NCI-H226 (cell line): Measurements from ENCODE around the gene FRAT2.
"Not testable (repeated sequence)": the region's sequence is repeated elsewhere in the genome, so short reads cannot be mapped to it uniquely, and the experiment has no call there.

Experiments
- DNase-seq: peaks from one replicate; pipeline ENCODE4 v3.0.0-alpha.2; 2015

The FRAT2 gene

DNA sequence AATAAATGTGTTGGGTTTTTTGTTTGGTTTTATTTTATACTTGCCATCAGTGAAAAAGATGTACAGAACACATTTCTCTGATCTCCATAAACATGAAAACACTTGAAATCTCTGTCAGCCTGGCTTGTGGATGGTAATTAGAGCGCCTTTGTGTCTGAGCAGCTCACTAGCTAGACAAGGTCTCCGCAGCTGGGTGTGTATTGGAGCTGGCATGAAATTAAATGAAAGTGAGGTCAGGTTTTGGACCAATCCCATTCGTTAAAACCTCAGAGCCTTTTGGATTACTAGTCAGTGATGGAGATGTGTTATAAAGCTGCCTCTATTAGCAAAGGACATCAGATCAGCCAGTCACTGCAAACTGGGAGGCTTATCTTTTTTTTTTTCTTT lies 12.7 kb downstream of the FRAT2 start:
- no peak for DNase-seq

DNA sequence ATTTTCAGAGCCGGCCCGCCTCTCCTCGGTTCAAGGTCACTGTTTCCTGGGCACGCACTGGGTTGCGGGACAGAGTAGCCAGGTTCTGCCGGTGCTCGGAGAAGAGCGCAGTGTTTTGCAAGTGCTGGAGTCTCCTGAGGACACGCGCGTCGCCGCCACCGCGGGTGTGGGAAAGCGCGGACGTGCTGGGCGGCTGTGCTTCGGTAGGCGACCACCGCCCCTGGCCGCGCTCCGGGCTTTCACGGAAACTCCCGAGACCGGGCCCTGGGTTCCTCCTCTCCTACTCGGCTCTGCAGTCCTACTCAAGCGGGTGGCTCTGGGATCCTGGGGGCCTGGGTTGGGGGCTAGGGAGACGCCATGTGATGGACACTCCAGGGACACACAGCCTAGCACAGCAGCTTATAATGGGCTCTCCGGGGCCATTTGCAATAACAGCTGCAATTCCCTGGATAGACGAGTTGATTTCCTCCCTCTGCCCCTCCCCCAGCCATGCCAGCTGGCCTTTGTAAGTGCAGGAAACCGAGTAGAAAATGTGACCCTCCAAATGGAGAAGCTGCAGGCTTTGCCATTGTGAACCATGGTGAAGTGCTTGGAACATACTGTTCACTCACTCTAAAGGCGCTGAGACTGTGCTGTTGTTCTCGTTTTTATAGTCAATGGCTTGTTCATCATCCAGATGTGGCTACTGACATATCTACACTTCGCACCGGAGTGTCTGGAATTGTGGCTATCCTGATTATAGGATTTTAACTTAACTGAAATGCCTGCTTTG lies 13.3 kb downstream of the FRAT2 start:
- no peak for DNase-seq

DNA sequence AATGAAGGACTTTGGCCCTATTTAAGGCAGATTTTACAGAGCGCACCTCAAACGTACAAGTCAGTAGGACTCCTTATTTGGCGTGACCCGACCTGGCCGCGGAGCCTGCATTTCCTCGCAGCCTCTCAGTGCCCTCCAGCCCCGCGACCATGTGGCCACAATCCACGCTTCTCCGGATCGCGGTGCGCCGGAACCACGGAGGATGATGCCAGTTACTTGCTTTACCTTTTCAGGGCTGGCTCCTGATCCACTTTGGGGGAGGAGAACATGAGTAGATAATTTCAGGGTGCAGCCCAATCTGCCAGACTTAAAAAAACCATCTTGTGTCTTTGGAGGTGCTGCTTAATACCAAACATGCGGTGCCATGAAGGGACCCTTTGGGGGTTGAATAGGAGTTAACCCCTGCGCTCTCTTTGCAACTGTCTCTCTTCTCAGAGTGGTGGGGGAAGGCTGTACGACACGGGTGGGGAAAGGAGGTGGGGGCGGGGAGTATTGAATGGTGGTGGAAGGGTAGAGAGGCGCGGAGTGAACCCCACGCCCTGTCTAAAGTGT lies 14.0 kb downstream of the FRAT2 start:
- DNase-seq: no peak

DNA sequence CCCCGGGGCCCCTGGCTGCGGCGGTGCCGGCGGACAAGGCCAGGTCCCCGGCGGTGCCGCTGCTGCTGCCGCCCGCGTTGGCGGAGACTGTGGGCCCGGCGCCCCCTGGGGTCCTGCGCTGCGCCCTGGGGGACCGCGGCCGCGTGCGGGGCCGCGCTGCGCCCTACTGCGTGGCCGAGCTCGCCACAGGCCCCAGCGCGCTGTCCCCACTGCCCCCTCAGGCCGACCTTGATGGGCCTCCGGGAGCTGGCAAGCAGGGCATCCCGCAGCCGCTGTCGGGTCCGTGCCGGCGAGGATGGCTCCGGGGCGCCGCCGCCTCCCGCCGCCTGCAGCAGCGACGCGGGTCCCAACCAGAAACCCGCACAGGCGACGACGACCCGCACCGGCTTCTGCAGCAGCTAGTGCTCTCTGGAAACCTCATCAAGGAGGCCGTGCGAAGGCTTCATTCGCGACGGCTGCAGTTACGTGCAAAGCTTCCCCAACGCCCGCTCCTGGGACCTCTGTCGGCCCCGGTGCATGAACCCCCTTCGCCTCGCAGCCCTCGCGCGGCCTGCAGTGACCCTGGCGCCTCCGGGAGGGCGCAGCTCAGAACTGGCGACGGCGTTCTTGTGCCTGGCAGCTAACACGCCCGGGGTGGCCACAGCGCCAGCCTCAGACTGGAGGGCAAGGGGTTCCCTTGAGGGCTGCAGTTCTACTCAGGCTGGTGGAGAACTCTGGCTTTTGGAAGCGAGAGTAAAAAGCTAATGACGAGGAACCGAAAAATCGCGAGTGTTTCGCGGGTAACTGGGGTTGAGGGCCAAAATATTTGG lies 14.7 kb downstream of the FRAT2 start:
- no peak for DNase-seq

DNA sequence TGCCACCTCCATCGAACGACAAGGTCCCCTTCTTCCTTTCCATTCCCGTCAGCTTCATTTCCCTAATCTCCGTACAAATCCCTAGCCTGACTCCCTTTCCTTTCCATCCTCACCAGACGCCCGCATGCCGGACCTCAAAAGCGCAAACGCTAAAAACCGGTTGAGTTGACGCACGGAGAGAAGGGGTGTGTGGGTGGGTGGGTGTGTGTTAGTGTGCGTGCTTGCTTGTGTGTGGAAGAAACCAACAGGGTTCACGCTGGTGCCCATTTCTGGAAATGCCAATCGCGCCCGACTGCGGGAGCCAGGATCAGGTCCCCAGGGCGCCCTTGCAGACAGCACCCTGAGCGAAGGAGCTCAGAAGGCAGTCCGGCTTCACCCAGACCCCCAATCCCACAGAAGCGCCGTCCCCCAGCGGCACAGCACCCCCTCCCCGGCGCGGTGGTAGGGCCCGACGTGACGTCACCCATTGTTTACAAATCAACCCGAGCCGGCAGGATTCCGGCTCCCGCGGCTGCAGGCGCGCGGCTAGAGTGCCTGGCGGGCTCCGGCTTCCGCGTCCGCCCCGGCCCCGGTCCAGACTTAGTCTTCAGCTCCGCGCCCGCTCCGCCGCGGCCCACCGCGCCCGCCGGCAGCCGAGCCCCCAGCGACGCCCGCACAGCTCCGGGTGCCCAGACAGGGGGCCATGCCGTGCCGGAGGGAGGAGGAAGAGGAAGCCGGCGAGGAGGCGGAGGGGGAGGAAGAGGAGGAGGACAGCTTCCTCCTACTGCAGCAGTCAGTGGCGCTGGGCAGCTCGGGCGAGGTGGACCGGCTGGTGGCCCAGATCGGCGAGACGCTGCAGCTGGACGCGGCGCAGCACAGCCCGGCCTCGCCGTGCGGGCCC lies 15.5 kb downstream of the FRAT2 start, which contains the start of gene FRAT1:
Gene FRAT1 (plus strand): TSS at position 500 of the 880 bp plus-strand sequence. CDS start 183 bp downstream, at position 683.
- peak; percentile 68 for DNase-seq

DNA sequence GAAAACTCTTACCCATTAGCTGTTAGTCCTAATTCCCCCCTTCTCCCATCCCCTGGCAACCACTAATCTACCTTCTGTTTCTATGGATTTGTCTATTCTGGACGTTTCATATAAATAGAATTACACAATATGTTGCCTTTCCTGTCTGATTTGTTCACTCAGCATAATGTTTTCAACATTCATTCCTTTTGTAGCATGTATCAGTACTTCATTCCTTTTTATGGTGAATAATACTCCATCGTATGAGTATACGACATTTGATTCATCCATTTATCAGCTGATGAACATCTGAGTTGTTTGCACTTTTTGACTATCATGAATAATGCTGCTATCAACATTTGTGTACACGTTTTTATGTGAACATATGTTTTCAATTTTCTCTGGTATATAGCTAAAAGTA lies 19.9 kb downstream of the FRAT2 start:
- DNase-seq: no peak

DNA sequence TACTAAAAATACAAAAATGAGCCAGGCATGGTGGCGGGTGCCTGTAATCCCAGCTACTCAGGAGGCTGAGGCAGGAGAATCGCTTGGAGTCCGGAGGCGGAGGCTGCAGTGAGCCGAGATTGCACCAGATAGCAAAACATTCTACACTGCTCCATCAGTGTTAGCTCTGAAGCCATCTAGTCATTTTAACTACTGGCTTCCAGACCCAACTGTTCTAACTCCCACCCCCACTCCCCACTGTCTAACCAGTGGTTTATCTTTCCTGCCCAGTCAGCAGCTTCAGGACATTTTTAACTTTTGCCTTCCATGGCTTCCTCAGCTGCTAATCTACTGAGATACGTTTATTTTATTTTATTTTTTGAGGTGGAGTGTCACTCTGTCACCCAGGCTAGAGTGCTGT lies 21.6 kb downstream of the FRAT2 start:
- DNase-seq: no peak

DNA sequence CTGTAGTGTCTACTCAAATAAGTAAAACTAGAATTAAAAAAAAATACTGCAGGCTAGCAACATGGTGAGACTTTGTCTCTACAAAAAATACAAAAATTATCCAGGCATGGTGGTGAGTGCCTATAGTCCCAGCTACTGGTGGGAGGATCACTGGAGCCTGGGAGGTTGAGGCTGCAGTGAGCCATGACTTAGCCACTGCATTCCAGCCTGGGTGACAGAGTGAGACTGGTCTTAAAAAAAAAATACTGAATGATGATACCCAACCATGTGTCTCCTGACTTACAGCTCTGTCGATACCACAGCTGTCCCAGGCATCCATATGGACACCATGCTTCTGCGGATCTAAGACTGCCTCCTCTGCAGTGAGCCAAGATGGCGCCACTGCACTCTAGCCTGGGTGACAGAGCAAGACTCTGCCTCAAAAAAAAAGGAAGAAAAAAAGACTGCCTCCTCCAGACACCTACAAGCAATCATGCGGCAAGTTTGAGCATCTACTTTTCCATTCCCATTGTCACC lies 23.4 kb downstream of the FRAT2 start:
- no peak for DNase-seq

DNA sequence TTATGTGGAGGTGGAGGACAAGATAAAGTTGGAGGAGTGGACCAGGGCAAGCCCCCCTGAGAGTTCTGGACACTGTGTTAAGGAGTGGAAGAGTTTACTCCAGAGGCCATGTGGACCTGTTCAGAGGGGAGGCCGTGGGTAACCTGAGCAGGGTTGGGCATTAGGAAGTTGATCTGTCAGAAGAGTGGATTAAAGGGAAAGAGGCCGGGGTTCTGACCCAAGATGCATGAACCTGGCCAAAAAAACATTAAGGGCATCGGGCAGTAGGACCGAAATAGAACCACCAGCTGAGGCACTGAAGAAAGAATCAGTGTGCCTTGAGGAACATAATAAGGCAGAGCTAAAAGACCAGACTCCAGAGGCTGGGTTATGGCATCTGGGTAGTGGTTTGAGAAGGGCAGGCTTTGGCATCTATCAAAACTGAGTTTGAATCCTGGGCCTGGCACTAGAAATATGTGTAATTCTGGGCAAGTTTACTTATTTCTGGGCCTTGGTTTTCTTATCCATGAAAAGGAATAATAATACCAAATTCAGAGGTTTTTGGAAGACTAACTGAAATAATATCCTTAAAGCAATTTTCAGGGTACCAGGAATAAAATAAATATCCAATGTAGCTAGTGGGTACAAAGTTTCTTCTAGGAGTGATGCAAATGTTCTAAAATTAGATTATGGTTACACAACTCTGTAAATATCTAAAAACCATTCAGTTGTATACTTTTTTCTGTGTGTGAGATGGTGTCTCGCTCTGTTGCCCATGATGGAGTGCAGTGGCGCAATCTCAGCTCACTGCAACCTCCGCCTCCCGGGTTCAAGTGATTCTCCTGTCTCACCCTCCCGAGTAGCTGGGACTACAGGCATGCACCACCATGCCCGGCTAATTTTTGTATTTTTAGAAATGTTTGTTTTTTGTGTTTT lies 26.4 kb downstream of the FRAT2 start:
- DNase-seq: no peak

DNA sequence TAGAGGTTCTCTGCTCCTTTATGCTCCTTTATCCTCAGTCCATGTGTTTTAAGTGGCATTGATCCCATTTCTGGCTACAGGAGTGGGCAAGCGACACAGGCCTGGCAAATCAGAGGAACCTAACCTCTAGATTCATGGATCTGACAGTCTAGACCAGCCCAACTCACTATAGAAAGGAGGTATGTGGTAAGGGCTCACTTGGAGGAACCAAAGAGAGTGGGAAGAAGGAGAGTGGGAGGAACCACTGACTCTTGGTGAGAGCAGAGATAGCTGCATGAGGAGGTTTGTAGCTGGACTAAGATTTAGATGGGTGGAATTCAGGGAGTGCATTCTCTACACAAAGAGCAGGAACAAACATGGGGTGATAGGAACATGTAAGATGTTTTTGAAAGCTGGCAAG lies 27.1 kb downstream of the FRAT2 start:
- no peak for DNase-seq

DNA sequence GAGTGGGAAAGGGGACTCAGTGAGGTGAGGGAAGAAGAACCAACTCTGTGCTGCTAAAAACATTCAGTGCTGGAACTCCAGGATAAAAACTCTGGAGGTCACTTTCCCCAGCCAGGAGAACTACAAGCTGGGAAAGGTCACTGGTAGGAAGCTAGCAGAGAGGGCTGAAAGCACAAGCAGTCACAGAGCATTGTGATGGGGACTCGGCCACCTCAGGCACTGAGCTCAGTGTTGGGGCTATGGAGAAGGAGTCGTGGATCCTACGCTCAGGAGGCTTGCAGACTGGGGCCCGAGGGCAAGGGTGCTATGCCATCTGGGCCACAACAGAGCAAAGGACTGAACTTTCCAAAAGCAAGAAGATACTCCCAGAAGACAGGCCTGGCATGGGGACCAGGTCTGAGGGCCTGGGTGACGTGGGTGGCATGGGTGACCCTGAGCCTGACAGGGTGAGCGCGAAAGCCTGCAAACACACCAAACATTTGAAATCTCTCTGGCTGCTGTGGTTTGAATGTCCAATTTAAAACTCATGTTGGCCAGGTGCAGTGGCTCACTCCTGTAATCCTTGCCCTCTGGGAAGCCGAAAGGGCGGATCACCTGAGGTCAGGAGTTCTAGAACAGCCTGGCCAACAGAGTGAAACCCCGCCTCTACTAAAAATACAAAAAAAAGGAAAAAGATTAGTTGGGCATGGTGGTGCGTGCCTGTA lies 32.3 kb downstream of the FRAT2 start:
- DNase-seq: no peak

DNA sequence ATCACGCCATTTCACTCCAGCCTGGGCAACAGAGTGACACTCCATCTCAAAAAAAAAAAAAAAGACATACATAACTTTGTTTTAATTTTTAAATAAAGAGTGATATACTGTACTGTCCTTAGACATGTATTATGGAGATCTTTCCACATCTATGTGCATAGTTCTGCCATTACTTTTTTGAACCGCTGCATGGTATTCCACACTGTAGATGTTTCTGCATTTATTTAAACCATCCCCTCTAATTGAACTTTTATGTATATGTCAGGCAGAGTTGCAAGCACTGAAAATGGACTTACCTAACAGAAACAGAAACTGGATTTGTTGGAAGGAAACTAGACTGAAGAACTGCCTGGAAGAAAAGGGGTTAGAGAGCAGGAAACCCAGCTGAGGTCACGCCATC lies 33.5 kb downstream of the FRAT2 start:
- no peak for DNase-seq

DNA sequence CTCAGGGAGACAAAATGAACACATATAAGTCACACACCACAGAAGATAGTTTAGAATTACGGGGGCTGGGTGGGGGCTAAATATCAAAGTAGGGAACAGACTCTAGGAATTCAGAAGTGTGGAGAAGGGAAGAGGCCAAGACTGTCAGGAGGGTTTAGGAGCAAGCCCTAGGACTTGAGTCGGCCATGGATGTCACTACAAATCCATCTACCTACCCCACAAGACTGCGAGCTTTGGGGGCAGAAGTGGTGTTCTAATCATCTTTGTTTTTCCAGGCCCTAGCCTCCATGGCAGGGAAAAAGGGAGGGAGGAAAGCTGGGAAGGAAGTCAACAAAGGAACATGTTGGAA lies 36.3 kb downstream of the FRAT2 start:
- DNase-seq: no peak

DNA sequence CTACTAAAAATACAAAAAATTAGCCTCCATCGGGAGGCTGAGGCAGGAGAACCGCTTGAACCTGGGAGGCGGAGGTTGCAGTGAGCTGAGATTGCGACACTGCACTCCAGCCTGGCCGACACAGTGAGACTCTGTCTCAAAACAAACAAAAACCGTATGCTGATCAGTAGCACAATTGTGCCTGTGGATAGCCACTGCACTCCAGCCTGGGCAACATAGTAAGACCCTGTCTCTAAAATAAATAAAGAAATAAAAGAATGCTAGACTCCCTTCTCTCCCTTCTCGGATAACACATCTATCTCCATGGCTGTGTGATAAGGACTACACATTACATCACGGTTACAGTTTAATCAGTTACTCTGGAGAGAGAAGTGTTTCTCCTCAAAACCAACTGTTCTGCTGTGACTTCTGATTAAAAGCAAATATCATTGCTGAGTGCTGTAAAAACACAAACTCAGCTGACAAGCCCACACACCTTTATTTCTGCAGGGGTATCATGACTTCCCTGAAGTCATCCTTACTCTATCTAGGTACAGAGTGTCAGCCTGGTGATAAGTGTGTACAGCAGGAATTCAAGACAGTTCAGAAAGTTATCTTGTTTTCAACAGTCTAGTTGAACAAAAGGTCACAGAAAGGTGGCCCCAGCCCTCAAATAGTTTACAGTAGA lies 36.8 kb downstream of the FRAT2 start:
- peak; percentile 29 for DNase-seq

DNA sequence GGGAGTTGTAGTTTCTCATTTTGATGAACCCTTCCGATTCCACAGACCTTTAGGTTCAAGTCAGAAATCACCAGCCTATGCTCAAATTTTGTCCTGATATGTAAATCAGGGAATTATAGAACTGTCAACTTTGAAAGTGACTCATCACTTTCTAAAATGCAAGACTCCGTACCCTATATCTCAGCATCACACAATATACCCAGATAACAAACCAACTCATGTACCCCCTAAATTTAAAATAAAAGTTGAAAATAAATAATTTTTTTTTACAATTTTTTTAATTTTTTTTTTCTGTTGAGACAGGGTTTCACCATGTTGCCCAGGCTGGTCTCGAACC lies 41.7 kb downstream of the FRAT2 start:
- no peak for DNase-seq

DNA sequence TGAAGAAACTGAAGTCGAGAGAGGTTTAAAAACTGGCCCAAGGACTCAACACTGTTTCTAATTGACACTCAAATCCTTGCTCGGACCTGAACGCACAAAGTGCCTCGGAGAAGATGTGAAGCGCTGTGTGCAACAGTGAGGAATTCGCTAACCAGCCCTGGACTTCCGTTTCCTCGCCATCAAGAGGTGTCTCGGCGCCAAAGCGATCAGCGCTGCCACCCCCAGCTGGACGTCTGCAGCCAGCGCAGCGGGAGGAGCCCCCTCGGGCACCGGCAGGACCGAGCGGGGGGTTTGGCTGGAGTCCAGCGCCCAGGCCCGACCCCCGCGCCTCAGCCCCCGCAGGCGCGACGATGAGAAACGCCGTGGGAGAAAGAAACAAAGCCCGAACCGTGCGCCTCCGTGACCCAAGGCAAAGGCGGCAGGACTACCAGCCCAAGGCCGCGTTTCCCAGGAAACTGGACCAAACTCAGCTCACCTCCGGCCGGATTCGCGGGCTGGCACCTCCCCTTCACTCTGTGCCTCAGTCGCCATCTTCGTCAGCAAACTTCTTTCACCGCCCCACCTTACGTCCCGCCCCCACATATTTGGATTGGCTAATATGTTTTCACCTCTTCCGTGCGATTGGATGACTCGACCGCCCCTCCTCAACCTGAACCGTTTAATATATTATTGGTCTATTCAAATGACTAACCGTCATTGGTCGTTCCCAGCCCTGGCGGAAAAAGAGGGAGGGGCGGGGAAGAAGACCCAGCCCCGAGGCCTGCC lies 42.2 kb downstream of the FRAT2 start, which contains the start of gene ARHGAP19:
Gene ARHGAP19 (minus strand): TSS at position 541 of the 765 bp plus-strand sequence. CDS start 10 bp downstream, at position 531.
- peak; percentile 95 for DNase-seq

DNA sequence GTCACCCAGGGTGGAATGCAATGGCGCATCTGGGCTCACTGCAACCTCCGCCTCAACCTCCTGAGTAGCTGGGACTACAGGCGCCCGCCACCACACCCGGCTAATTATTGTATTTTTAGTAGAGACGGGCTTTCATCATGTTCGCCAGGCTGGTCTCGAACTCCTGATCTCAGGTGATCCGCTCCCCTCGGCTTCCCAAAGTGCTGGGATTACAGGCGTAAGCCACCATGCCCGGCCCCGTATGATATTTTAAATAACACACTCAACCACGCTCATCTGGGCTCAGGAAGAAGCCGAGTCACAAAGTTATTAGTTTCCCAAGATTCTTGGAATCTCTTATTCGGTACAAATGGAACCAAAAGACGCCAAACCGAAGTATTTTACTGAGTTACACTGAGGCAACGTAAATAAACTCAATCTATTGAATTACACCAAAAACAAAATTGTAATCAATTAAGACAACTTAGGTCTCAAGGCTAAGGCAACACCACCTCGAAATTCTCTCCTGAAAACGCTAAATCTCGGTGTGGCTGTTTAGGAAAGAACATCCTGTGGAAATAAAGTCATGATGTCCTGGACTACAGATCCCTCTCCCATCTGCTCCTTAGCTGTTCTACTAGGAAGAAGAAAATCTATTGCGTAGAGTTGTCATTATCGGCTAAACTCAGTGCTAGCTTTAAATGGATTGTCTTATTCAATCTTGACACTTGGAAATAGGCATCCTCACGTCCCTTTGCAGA lies 43.0 kb downstream of the FRAT2 start:
- no peak for DNase-seq

DNA sequence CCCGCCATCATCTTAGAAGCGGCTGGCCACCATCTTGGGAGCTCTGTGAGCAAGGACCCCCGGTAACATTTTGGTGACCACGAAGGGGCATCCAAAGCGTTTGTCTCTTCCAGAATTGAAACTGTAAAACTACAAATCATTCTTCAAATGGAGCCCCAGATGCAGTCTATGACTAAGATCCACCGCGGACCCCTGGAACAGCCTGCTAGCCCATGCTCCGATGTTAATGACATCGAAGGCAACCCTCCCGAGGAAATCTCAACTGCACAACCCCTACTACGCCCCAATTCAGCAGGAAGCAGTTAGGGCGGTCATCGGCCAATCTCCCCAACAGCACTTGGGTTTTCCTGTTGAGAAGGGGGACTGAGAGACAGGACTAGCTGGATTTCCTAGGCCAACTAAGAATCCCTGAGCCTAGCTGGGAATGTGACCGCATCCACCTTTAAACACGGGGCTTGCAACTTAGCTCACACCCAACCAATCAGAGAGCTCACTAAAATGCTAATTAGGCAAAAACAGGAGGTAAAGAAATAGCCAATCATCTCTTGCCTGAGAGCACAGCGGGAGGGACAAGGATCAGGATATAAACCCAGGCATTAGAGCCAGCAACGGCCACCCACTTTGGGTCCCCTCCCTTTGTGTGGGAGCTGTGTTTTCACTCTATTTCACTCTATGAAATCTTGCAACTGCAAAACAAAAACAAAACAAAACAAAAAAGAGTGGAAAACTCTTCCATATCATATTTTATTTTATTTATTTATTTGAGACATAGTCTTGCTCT lies 43.8 kb downstream of the FRAT2 start:
- DNase-seq: not testable (repeated sequence)
